Thoracic aorta (tissue), 2 donors: Measurements from ENCODE around the gene SECTM1. TPM values are rescaled to one million over a fixed set of nuclear protein-coding genes. Genes with fewer than 3 reads are reported as not detected.

ENCODE experiments used
- ATAC-seq: fragments of 150-250 bp; one replicate; pipeline ENCODE4 v1.8.0; 2017; ENCODE audit warnings: low read depth; ENCODE audit not compliant: insufficient number of reproducible peaks, low FRiP score
- DNase-seq: peaks from one replicate; pipeline ENCODE4 v3.0.0-alpha.2; 2020; ENCODE audit warnings: low spot score
- H3K27ac ChIP-seq, 2 donors: fragments of 200-600 bp; sonication (generic); 1 replicate in 1 of 2; 2 replicates in 1 of 2; pipeline ENCODE4 v1.5.1; 2016; ENCODE audit warnings: mild to moderate bottlenecking in 2 of 2, moderate library complexity in 2 of 2
- H3K27me3 ChIP-seq: fragments of 200-600 bp; sonication (generic); replicated peaks from 2 replicates; pipeline ENCODE4 v1.6.0; 2016; ENCODE audit warnings: mild to moderate bottlenecking; ENCODE audit not compliant: insufficient read depth
- H3K36me3 ChIP-seq: fragments of 200-600 bp; sonication (generic); one replicate; pipeline ENCODE4 v1.5.1; 2016
- H3K4me1 ChIP-seq, 2 donors: fragments of 200-600 bp; sonication (generic); 1 replicate in 1 of 2; 2 replicates in 1 of 2; pipeline versions ENCODE4 v1.5.1 to v1.6.0; 2016; ENCODE audit warnings: low read depth in 2 of 2, mild to moderate bottlenecking in 1 of 2; ENCODE audit not compliant: control insufficient read depth in 1 of 2
- H3K4me3 ChIP-seq: fragments of 200-600 bp; sonication (generic); 2 replicates; pipeline ENCODE4 v1.5.1; 2016; ENCODE audit warnings: mild to moderate bottlenecking
- H3K9me3 ChIP-seq: fragments of 200-600 bp; sonication (generic); 2 replicates; pipeline ENCODE4 v1.5.1; 2016
- CTCF ChIP-seq: fragments of 200-600 bp; sonication (generic); IDR thresholded peaks from one replicate; pipeline ENCODE4 v1.5.1; 2019; ENCODE audit warnings: antibody characterized with exemption
- total RNA-seq, 2 donors: library from RNA; depleted of rRNA; stranded (reverse); fragments of >200 nt; gene quantifications; one replicate each; pipeline versions ENCODE4 v1.1.0 to v1.2.3, GENCODE V29; 2016

Gene SECTM1
- total RNA-seq, 2 donors from 2014 or later = 16.7 to 32.2 TPM

- TF ChIP-seq CTCF = no peak
Observed at GRCh38 chr17:82282239-82283207, 51.0 kb downstream of the SECTM1 start.

DNA sequence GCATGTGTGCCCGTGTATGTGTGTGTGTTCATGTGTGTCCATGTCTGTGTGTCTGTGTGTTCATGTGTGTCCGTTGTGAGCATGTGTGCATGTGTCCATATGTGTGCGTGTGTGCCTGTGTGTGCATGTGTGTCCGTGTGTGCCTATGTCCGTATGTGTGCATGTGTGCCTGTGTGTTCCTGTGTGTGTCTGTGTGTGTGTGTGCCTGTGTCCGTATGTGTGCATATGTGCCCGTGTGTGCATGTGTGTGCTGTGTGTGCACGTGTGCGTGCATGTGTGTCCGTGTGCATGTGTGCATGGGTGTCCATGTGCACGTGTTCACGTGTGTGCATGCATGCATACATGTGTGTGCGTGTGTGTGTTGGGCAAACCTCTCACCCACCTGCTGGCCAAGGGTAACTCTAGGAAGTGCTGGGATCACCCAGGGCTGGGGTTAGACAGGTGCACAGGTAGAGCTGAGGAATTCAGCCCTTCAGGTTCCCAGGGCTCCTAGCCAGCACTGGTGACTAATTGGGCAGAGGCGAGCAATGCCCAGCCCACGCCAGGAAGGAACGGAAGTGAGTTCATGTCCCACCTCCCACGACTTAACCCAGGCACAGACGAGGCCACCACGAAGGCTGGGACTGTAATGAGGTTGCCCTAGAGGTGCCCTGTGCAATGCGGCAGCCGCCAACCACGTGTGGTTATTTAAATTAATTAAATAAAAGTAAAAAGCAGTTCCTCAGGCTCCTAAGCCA, 51.9 kb downstream of the SECTM1 start:
- ATAC-seq = no peak

More at GRCh38 chr17:82282239-82283207, 51.0 kb downstream of the SECTM1 start:
- H3K4me3 ChIP-seq = no peak overlapping the region
- H3K27ac ChIP-seq = no peak overlapping the region
- H3K4me1 ChIP-seq = peaks cover 3 to 7% of the 10 kb centered on the region in 2 donors
- no peaks in the 10 kb centered on the region for H3K36me3 ChIP-seq
- DNase-seq (no peak), ATAC-seq (no peak)
- no peaks in the 10 kb centered on the region for H3K27me3 ChIP-seq
- H3K9me3 ChIP-seq = no peaks in the 10 kb centered on the region

GRCh38 chr17:82281076-82281475, 52.5 kb downstream of the SECTM1 start:
- Histone ChIP-seq H3K4me1 (peaks cover 3 to 7% of the 10 kb centered on the region in 2 donors), H3K27ac (no peak overlapping the region), H3K36me3 (no peaks in the 10 kb centered on the region), H3K27me3 (no peaks in the 10 kb centered on the region), H3K9me3 (no peaks in the 10 kb centered on the region), H3K4me3 (no peak overlapping the region)
- ATAC-seq = no peak
- TF ChIP-seq CTCF = no peak
- no peak for DNase-seq

More for the DNA sequence above, 51.9 kb downstream of the SECTM1 start:
- DNase-seq = no peak
- no peak overlapping the region for H3K27ac ChIP-seq
- no peak overlapping the region for H3K4me3 ChIP-seq
- H3K36me3 ChIP-seq = no peaks in the 10 kb centered on the region
- peaks cover 3 to 7% of the 10 kb centered on the region in 2 donors for H3K4me1 ChIP-seq
- H3K27me3 ChIP-seq = no peaks in the 10 kb centered on the region
- TF ChIP-seq CTCF = no peak
- no peaks in the 10 kb centered on the region for H3K9me3 ChIP-seq

- DNase-seq (no peak), ATAC-seq (no peak)
- no peaks in the 10 kb centered on the region for H3K36me3 ChIP-seq
- no peaks in the 10 kb centered on the region for H3K9me3 ChIP-seq
- H3K4me1 ChIP-seq = peaks cover 3 to 7% of the 10 kb centered on the region in 2 donors
- TF ChIP-seq CTCF = no peak
- H3K27me3 ChIP-seq = no peaks in the 10 kb centered on the region
- no peak overlapping the region for H3K27ac ChIP-seq
- H3K4me3 ChIP-seq = no peak overlapping the region
Observed at GRCh38 chr17:82280537-82280936, 53.0 kb downstream of the SECTM1 start.
